ENCODE data around the gene SLC15A4. TPM values are rescaled to one million over a fixed set of nuclear protein-coding genes. Genes with fewer than 3 reads are reported as not detected.

The SLC15A4 gene
- polyA plus RNA-seq, 2 of the 4 experiments (the other 2 are of a cell fraction) = 21.6 to 40.0 TPM

DNA sequence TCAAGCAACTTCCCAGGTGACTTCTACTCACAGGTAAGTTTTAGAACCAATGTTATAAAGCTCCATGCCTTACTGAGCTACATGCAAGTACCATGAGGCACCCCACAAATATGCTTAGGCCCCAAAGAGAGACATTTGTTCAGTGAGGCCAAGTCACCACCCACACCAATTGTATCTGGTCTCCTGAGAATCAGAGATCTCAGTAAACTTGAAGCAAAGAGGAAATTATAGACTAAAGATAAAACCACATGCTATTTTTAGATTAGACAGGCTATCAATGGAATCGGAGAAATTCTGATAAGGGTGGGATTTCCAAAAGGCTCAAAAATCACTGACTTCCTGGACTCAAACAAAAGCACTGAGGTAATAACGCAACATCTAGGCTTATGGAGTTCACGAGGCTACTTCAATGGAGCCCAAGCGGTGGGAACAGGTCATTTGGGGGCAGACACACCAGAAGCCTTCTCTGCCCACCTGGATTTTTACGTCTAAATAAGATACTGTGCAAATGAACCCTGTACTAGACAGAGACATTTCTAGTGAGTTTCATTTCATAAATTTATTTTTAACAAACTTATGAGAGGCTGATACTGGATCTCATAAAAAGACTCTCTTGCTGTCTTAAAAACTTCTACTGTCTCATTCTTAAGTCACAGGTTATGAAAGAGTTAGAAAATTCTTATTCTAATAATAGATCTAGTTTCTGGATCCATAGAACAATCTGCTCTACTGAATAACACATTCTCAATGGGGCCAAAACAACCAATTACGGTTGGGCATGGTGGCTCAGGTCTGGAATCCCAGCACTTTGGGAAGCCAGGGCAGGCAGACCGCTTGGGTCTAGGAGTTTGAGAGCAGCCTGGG, 7.7 kb downstream of the SLC15A4 start (continued):
- TF ChIP-seq, protein P1, sequence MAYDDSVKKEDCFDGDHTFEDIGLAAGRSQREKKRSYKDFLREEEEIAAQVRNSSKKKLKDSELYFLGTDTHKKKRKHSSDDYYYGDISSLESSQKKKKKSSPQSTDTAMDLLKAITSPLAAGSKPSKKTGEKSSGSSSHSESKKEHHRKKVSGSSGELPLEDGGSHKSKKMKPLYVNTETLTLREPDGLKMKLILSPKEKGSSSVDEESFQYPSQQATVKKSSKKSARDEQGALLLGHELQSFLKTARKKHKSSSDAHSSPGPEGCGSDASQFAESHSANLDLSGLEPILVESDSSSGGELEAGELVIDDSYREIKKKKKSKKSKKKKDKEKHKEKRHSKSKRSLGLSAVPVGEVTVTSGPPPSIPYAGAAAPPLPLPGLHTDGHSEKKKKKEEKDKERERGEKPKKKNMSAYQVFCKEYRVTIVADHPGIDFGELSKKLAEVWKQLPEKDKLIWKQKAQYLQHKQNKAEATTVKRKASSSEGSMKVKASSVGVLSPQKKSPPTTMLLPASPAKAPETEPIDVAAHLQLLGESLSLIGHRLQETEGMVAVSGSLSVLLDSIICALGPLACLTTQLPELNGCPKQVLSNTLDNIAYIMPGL (CRISPR knock-in tag; IDR thresholded peaks at IDR 0.05; ENCODE audit: borderline replicate concordance) = no peak

DNA sequence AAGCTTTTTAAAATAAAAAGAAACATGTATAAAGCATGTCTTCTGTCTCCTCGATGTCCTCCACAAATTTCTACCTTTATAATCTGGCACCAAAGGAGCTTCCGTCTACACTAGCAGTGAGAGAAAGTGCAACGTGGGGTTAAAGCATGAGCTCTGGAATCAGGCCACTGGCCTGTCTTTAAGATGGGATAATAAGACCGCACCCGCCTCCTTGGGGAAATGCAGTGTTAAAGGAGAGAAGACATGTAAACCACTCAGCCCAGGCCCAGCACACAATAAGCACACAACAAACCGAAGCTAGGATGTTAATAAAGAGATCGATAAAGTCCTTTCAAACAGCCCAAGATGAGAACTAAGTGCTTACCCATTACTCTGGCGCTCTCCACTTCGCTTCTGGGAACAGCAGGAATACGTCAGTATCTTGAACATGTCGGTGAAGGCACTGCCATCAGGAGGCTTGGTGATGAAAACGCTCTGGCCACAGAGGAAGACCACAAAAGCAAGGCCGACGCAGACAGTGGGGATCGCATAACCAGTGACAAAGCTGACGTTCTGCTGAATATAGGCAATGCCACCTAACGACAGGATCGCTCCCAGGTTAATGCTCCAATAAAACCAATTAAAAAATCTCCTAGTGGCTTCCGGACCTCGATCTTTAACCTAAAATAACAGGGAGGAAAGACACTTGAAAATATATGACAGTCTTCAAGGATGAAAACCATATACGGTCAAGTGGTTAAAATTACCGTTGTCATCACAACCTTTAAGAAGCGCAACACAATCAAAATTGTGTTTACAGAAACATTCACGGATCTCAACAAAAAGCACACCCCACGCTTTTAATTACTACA, 9.1 kb downstream of the SLC15A4 start:
- no peak overlapping the region for H3K4me3 ChIP-seq
- TF ChIP-seq HOXA7 (CRISPR knock-in tag; IDR thresholded peaks at IDR 0.05) = no peak
- no peak for TF ChIP-seq ZC3H11A (IDR thresholded peaks at IDR 0.05)
- no peak for TF ChIP-seq FOSL2 (IDR thresholded peaks at IDR 0.05)
- no peak for TF ChIP-seq FOSL2 (CRISPR knock-in tag; IDR thresholded peaks at IDR 0.05)
- no peak for TF ChIP-seq MYC (IDR thresholded peaks at IDR 0.05; ENCODE audit: borderline replicate concordance, low read length)
- TF ChIP-seq RAD21 (conservative IDR thresholded peaks at IDR 0.05 in 1 of 2, IDR thresholded peaks at IDR 0.05 in 1 of 2) = no peak
- TF ChIP-seq HEYL (CRISPR knock-in tag; IDR thresholded peaks at IDR 0.05) = no peak
- no peak for TF ChIP-seq NR3C1 (IDR thresholded peaks at IDR 0.05)
- TF ChIP-seq MAX (IDR thresholded peaks at IDR 0.05) = no peak
- TF ChIP-seq, protein P1 (CRISPR knock-in tag; IDR thresholded peaks at IDR 0.05; ENCODE audit: borderline replicate concordance) = no peak
- TF ChIP-seq, protein P2, sequence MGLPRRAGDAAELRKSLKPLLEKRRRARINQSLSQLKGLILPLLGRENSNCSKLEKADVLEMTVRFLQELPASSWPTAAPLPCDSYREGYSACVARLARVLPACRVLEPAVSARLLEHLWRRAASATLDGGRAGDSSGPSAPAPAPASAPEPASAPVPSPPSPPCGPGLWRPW (IDR thresholded peaks at IDR 0.05) = no peak
- no peak for TF ChIP-seq HOXB5 (CRISPR knock-in tag; IDR thresholded peaks at IDR 0.05)
- no peak for TF ChIP-seq ZSCAN20 (CRISPR knock-in tag; IDR thresholded peaks at IDR 0.05)
- TF ChIP-seq EHMT2 (IDR thresholded peaks at IDR 0.05; ENCODE audit: low read depth) = no peak
- no peak for TF ChIP-seq PHF8 (IDR thresholded peaks at IDR 0.05; ENCODE audit: borderline replicate concordance, low read depth)
- peaks cover 9% of the 10 kb centered on the region; the same call in 2 of the 3 replicates for H3K4me1 ChIP-seq
- ChIA-PET POLR2A (interaction anchor here (1.2 kb wide), 1 partner anchor 9 kb away, joined by 4 read pairs; the partner anchor contains the start of gene SLC15A4), CTCF (interaction anchor here (1.7 kb wide), 1 partner anchor 10 kb away, joined by 3 read pairs; no protein-coding TSS in a partner anchor)
- WGBS (ENCODE audit: missing lambda C conversion rate) = 96% methylated on average over 25 of the region's 25 CpGs
- no peaks in the 10 kb centered on the region for H3K9me3 ChIP-seq
- DNase-seq (ENCODE audit: low read depth in 1 of 2, low spot score in 1 of 2) (no peak), ATAC-seq (no peak), FAIRE-seq (no peak)
- no peak overlapping the region for H3K27ac ChIP-seq
- H3K4me2 ChIP-seq = no peak overlapping the region

- CTCF ChIA-PET = interaction anchor here (0.7 to 1.7 kb wide), 3 partner anchors 9 to 15 kb away, joined by 3 read pairs; no protein-coding TSS in a partner anchor
- ATAC-seq (no peak), FAIRE-seq (no peak), DNase-seq (ENCODE audit: low read depth in 1 of 2, low spot score in 1 of 2) (no peak)
- 96% methylated on average over 4 of the region's 10 CpGs for WGBS (ENCODE audit: missing lambda C conversion rate)
- Histone ChIP-seq H3K9me3 (no peaks in the 10 kb centered on the region), H3K4me2 (no peak overlapping the region), H3K27ac (no peak overlapping the region), H3K4me3 (no peak overlapping the region), H3K4me1 (peaks cover 9% of the 10 kb centered on the region; the same call in 2 of the 3 replicates)
- POLR2A ChIA-PET = interaction anchor here (1.2 kb wide), 1 partner anchor 10 kb away, joined by 4 read pairs; the partner anchor contains the start of gene SLC15A4
- TF ChIP-seq PBX3 (IDR thresholded peaks at IDR 0.05) = no peak
- TF ChIP-seq, protein P3, sequence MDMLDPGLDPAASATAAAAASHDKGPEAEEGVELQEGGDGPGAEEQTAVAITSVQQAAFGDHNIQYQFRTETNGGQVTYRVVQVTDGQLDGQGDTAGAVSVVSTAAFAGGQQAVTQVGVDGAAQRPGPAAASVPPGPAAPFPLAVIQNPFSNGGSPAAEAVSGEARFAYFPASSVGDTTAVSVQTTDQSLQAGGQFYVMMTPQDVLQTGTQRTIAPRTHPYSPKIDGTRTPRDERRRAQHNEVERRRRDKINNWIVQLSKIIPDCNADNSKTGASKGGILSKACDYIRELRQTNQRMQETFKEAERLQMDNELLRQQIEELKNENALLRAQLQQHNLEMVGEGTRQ (IDR thresholded peaks at IDR 0.05) = no peak
- no peak for TF ChIP-seq ZSCAN20 (CRISPR knock-in tag; IDR thresholded peaks at IDR 0.05)
- TF ChIP-seq, protein P4, sequence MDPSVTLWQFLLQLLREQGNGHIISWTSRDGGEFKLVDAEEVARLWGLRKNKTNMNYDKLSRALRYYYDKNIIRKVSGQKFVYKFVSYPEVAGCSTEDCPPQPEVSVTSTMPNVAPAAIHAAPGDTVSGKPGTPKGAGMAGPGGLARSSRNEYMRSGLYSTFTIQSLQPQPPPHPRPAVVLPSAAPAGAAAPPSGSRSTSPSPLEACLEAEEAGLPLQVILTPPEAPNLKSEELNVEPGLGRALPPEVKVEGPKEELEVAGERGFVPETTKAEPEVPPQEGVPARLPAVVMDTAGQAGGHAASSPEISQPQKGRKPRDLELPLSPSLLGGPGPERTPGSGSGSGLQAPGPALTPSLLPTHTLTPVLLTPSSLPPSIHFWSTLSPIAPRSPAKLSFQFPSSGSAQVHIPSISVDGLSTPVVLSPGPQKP (IDR thresholded peaks at IDR 0.05; ENCODE audit: low read depth, low read length) = no peak
- no peak for TF ChIP-seq POLR2AphosphoS2 (conservative IDR thresholded peaks at IDR 0.05; ENCODE audit: low read length)
- no peak for TF ChIP-seq HOXA7 (CRISPR knock-in tag; IDR thresholded peaks at IDR 0.05)
- no peak for TF ChIP-seq HOXB5 (CRISPR knock-in tag; IDR thresholded peaks at IDR 0.05)
- no peak for TF ChIP-seq KDM5A (IDR thresholded peaks at IDR 0.05)
- no peak for TF ChIP-seq MYC (IDR thresholded peaks at IDR 0.05; ENCODE audit: borderline replicate concordance, low read length)
- no peak for TF ChIP-seq KDM1A (IDR thresholded peaks at IDR 0.05; ENCODE audit: low read depth)
- no peak for TF ChIP-seq E2F6 (IDR thresholded peaks at IDR 0.05; ENCODE audit: borderline replicate concordance, low read depth)
Measured at GRCh38 chr12:128813883-128814282, 9.9 kb downstream of the SLC15A4 start.
